ENCODE measurements around the gene PCBP3.

GRCh38 chr21:45617021-45617921 lies 26.3 kb upstream of the PCBP3 start:
- TF ChIP-seq CTCF (IDR thresholded peaks at IDR 0.05) (no peak), ZFX (IDR thresholded peaks at IDR 0.05; ENCODE audit: borderline replicate concordance) (no peak)

Data from 22Rv1 (cell line).